Right lobe of liver (tissue), 6 donors: Measurements from ENCODE around the gene FXYD1. TPM values are rescaled to one million over a fixed set of nuclear protein-coding genes. Genes with fewer than 3 reads are reported as not detected.

Source experiments
- ATAC-seq, 4 donors: fragments of 200-7000 bp; cut with Tn5 transposase; one replicate each; pipeline ENCODE4 v1.9.1; 2020; ENCODE audit warnings: mild to moderate bottlenecking in 4 of 4, moderate library complexity in 4 of 4
- DNase-seq, 3 donors: peaks; one replicate each; pipeline ENCODE4 v3.0.0-alpha.2; 2020
- H3K27ac ChIP-seq, 3 donors: fragments of 200-600 bp; one replicate each; pipeline ENCODE4 v1.8.0; 2022
- H3K27me3 ChIP-seq, 2 donors: fragments of 200-600 bp; one replicate each; pipeline ENCODE4 v1.8.0; 2022
- H3K36me3 ChIP-seq, 4 donors: fragments of 200-600 bp; sonication (generic) in 1 of 4; one replicate each; pipeline versions ENCODE4 v1.5.1 to v1.8.0; 2017 to 2022; ENCODE audit warnings: control low read depth in 1 of 4
- H3K4me1 ChIP-seq, 4 donors: fragments of 200-600 bp; sonication (generic) in 1 of 4; one replicate each; pipeline versions ENCODE4 v1.5.1 to v1.8.0; 2017 to 2022; ENCODE audit warnings: control low read depth in 1 of 4
- H3K4me3 ChIP-seq, 3 donors: fragments of 200-600 bp; one replicate each; pipeline ENCODE4 v1.8.0; 2022
- H3K9me3 ChIP-seq, 4 donors: fragments of 200-600 bp; sonication (generic) in 1 of 4; one replicate each; pipeline versions ENCODE4 v1.5.1 to v1.8.0; 2017 to 2022; ENCODE audit warnings: control low read depth in 1 of 4
- POLR2A ChIP-seq: fragments of 450-650 bp; IDR thresholded peaks from one replicate; pipeline ENCODE4 v1.6.1; 2017; ENCODE audit warnings: antibody characterized with exemption, mild to moderate bottlenecking
- WGBS: methylation state at CpG from one replicate; pipeline ENCODE4 v1.1.6; 2018; ENCODE audit warnings: low coverage, low lambda C conversion rate; ENCODE audit not compliant: insufficient coverage; ENCODE audit errors: missing lambda C conversion rate; 5-methylcytosine and 5-hydroxymethylcytosine counted together
- intact Hi-C, 2 donors: fragments of 100-400 bp; cut with DNase I; formaldehyde crosslinking; loops; one replicate each; pipeline versions ENCODE4 v1.11.2 to v1.14.1; 2022
- total RNA-seq, 6 experiments: library from RNA; depleted of rRNA in 2 of 6; stranded (reverse); fragments of >200 nt in 2 of 6; fragmentation: NEBNext Ultra II Directional in 3 of 6; extraction: Animal tissue kit (Norgen Biotek cat#: 25700) in 3 of 6; gene quantifications; one replicate each; pipeline versions ENCODE4 v1.1.0 to v1.2.4, GENCODE V29; 2016 to 2023
- TF ChIP-seq, protein P1 (sequence below), 4 donors: fragments of 200-600 bp in 3 of 4; fragments of 450-650 bp in 1 of 4; IDR thresholded peaks; one replicate each; pipeline versions ENCODE4 v1.5.1 to v1.8.0; 2016 to 2022; ENCODE audit warnings: antibody characterized with exemption in 4 of 4, mild to moderate bottlenecking in 2 of 4
- donor health status: DM: no; HTN: yes; CAD: no.
- donor health status: DM: no; HTN: no; CAD: no.
- donor health status: DM: no; HTN: no; CAD: no.
- donor health status: DM: no; HTN: yes; CAD: no.
- donor health status: DM: no; HTN: yes; CAD: no.

FXYD1 gene
- total RNA-seq, 6 experiments from 2014 or later, result 38.9 to 263 (median 140) TPM

DNA sequence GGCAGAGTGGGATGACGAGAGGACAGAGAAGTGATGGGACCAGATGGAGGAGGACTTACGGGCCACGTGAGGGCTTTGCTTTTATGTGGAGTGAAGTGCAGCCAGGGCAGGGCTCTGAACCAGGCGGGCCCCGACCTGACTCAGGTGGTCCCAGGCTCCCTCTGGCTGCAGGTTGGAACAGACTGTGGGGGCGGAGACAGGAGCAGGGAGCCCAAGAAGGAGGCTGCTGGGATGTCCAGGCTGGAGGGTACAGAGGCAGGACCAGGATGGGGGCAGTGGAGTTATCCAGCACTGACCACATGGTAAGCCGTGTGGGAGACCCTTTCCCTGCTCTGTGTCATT, 18.0 kb downstream of the FXYD1 start:
- H3K36me3 ChIP-seq, result no peaks in the 10 kb centered on the region
- TF ChIP-seq, protein P1, sequence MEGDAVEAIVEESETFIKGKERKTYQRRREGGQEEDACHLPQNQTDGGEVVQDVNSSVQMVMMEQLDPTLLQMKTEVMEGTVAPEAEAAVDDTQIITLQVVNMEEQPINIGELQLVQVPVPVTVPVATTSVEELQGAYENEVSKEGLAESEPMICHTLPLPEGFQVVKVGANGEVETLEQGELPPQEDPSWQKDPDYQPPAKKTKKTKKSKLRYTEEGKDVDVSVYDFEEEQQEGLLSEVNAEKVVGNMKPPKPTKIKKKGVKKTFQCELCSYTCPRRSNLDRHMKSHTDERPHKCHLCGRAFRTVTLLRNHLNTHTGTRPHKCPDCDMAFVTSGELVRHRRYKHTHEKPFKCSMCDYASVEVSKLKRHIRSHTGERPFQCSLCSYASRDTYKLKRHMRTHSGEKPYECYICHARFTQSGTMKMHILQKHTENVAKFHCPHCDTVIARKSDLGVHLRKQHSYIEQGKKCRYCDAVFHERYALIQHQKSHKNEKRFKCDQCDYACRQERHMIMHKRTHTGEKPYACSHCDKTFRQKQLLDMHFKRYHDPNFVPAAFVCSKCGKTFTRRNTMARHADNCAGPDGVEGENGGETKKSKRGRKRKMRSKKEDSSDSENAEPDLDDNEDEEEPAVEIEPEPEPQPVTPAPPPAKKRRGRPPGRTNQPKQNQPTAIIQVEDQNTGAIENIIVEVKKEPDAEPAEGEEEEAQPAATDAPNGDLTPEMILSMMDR (IDR thresholded peaks at IDR 0.05), result no peak
- no peak for TF ChIP-seq POLR2A
- H3K27ac ChIP-seq, result no peak overlapping the region
- DNase-seq, result no peak
- no peak for ATAC-seq
- H3K9me3 ChIP-seq, result no peaks in the 10 kb centered on the region
- no peak overlapping the region for H3K4me3 ChIP-seq
- H3K27me3 ChIP-seq, result peaks cover 0 to 6% of the 10 kb centered on the region in 2 donors
- H3K4me1 ChIP-seq, result peaks cover 0 to 10% (median 0%) of the 10 kb centered on the region in 4 donors
- intact Hi-C loops, result no loop called here
- whole genome bisulfite sequencing, result 82% methylated on average over 5 of the region's 7 CpGs

DNA sequence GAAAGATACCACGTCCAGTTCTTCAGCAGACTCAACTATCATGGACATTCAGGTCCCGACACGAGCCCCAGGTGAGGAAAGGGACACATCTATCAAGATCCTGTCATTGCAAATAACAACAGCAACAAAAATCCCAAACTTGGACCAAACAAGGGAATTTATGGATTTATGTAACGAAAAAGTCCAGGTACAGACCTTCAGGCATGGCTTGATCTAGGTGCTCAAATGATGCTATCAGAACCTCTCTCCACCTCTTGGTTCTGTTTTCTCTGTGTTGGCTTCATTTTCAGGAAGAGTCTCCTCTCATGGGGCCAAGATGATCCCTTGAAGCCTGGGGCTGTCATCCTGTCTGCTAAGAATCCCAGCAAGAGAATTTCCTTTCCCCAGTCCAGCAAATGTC, 18.8 kb downstream of the FXYD1 start:
- DNase-seq (no peak), ATAC-seq (no peak)
- H3K4me1 ChIP-seq, result peaks cover 0 to 10% (median 0%) of the 10 kb centered on the region in 4 donors
- no peak for TF ChIP-seq POLR2A
- TF ChIP-seq, protein P1 (IDR thresholded peaks at IDR 0.05), result no peak
- intact Hi-C loops, result no loop called here
- no peak overlapping the region for H3K27ac ChIP-seq
- no CpG with 5 or more reads among the region's 4 CpGs for WGBS
- H3K4me3 ChIP-seq, result no peak overlapping the region
- H3K36me3 ChIP-seq, result no peaks in the 10 kb centered on the region
- peaks cover 0 to 6% of the 10 kb centered on the region in 2 donors for H3K27me3 ChIP-seq
- H3K9me3 ChIP-seq, result no peaks in the 10 kb centered on the region

DNA sequence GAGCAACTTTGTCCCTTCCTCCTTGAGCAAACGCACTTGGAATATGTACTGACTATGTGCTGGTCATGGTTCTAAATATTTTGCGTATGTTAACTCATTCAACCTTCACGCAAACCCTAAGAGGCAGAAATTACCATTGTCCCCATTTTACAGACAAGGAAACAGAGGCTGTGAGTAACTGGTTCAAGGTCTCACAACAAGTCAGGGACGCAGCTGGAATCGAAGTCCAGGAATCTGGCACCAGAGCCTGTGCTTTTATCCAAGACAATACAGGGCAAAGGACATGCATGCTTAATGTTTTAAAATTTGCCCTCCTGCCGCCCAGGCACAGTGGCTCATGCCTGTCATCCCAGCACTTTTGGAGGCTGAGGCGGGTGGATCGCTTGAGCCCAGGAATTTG, 21.0 kb downstream of the FXYD1 start:
- no peak for TF ChIP-seq POLR2A
- TF ChIP-seq, protein P1 (IDR thresholded peaks at IDR 0.05), result no peak
- Histone ChIP-seq H3K4me1 (peaks cover 0 to 3% (median 0%) of the 10 kb centered on the region in 4 donors), H3K27me3 (no peaks in the 10 kb centered on the region), H3K27ac (no peak overlapping the region), H3K36me3 (no peaks in the 10 kb centered on the region), H3K4me3 (no peak overlapping the region), H3K9me3 (no peaks in the 10 kb centered on the region)
- ATAC-seq, result peak in 1 of 4 donors; percentile 21
- intact Hi-C loops, result no loop called here
- WGBS, result 55% methylated on average over 5 of the region's 8 CpGs
- DNase-seq, result no peak

DNA sequence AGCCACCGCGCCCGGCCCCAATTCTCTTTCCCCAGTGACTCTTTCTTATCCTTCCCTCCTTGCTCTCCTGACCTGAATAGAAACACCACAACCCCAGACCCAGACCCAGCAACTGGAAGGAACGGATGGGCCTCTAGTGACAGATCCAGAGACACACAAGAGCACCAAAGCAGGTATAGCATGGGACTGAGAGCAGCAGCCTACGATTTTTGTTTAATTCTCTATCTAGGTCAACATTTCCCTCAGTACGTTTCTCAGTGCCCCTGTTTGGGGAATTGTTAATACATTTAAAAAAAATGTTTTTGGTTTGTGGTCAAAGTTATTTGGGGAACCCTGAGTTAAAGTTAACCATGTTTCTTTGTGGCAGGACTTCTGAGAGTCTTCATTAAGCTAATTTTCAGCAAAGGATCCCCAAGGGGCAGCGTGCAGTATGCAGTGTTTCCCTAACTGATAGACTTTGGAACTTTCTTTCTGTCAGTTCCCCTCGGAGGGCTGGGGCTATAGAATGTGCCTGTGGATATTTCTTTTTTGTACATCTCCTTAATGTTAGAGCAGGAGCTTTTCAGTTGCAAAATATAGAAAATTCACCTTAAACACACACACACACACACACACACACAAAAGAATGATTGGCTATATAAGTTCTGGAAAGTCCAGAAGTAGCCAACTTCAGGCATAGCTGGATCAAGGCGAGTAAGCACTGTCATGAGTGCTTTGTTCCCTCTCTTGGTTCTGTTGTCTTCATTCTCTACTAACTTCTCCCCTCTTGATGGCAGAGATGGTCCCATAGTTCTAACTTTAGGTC, 22.2 kb downstream of the FXYD1 start:
- DNase-seq (no peak), ATAC-seq (no peak)
- no peak for TF ChIP-seq POLR2A
- TF ChIP-seq, protein P1 (IDR thresholded peaks at IDR 0.05), result no peak
- Histone ChIP-seq H3K9me3 (no peaks in the 10 kb centered on the region), H3K27me3 (no peaks in the 10 kb centered on the region), H3K4me1 (peaks cover 0 to 3% (median 0%) of the 10 kb centered on the region in 4 donors), H3K4me3 (no peak overlapping the region), H3K36me3 (no peaks in the 10 kb centered on the region), H3K27ac (no peak overlapping the region)
- 98% methylated on average over 5 of the region's 9 CpGs for WGBS
- intact Hi-C loops, result no loop called here
